DOHH2 (cell line): Measurements from ENCODE around the gene CARMIL1.
"Not testable (repeated sequence)": the region's sequence is repeated elsewhere in the genome, so short reads cannot be mapped to it uniquely, and the experiment has no call there.

Experiments used
- H3F3A ChIP-seq: fragments of 200-600 bp; sonication (generic), shearing (Covaris generic); 2 replicates; pipeline ENCODE4 v1.6.0; 2016; ENCODE audit warnings: antibody characterized with exemption, mild to moderate bottlenecking; ENCODE audit not compliant: control insufficient read depth, insufficient read depth
- H3K27ac ChIP-seq: fragments of 200-600 bp; sonication (generic); 2 replicates; pipeline ENCODE4 v1.5.1; 2014; ENCODE audit warnings: low read depth, mild to moderate bottlenecking, low read length, moderate library complexity
- H3K27me3 ChIP-seq: fragments of 200-600 bp; sonication (generic); 2 replicates; pipeline ENCODE4 v1.6.1; 2014; ENCODE audit warnings: mild to moderate bottlenecking, low read length, mixed read lengths; ENCODE audit not compliant: control insufficient read depth
- H3K36me3 ChIP-seq: fragments of 200-600 bp; sonication (generic); 2 replicates; pipeline ENCODE4 v1.6.1; 2014; ENCODE audit warnings: mild to moderate bottlenecking, low read length, moderate library complexity, mixed read lengths; ENCODE audit not compliant: control insufficient read depth
- H3K4me1 ChIP-seq: fragments of 200-600 bp; sonication (generic); 2 replicates; pipeline ENCODE4 v1.6.1; 2014; ENCODE audit warnings: mild to moderate bottlenecking, low read length, mixed read lengths; ENCODE audit not compliant: control insufficient read depth
- H3K4me2 ChIP-seq: fragments of 200-600 bp; sonication (generic); 2 replicates; pipeline ENCODE4 v1.6.0; 2014; ENCODE audit warnings: mild to moderate bottlenecking, low read length, moderate library complexity
- H3K4me3 ChIP-seq: fragments of 200-600 bp; sonication (generic); 2 replicates; pipeline ENCODE4 v1.5.1; 2014; ENCODE audit warnings: mild to moderate bottlenecking, low read length, mixed read lengths
- H3K79me2 ChIP-seq: fragments of 200-600 bp; sonication (generic); 2 replicates; pipeline ENCODE4 v1.6.1; 2014; ENCODE audit warnings: mild to moderate bottlenecking, low read length, mixed read lengths; ENCODE audit not compliant: control insufficient read depth
- H3K9me2 ChIP-seq: fragments of 200-600 bp; sonication (generic); replicated peaks from 2 replicates; pipeline ENCODE4 v1.6.1; 2014; ENCODE audit warnings: mild to moderate bottlenecking, low read length, mixed read lengths; ENCODE audit not compliant: control insufficient read depth
- H3K9me3 ChIP-seq: fragments of 200-600 bp; sonication (generic); 2 replicates; pipeline ENCODE4 v1.6.1; 2014; ENCODE audit warnings: antibody characterized with exemption, low read length, mixed read lengths; ENCODE audit not compliant: control insufficient read depth, insufficient read depth
- H4K20me1 ChIP-seq: fragments of 200-600 bp; sonication (generic); 2 replicates; pipeline ENCODE4 v1.6.0; 2014; ENCODE audit warnings: low read depth, mild to moderate bottlenecking, antibody characterized with exemption, low read length, moderate library complexity; ENCODE audit not compliant: control insufficient read depth, insufficient read depth
- CTCF ChIP-seq: fragments of 200-600 bp; sonication (generic); IDR thresholded peaks from one replicate; pipeline ENCODE4 v1.5.1; 2014; ENCODE audit warnings: antibody characterized with exemption, mild to moderate bottlenecking, low read depth, low read length; ENCODE audit not compliant: poor library complexity, severe bottlenecking
- EZH2phosphoT487 ChIP-seq: fragments of 200-600 bp; sonication (generic); IDR thresholded peaks from 2 replicates; pipeline ENCODE4 v1.6.1; 2017; ENCODE audit warnings: borderline replicate concordance, mild to moderate bottlenecking, antibody characterized with exemption, low read length, moderate library complexity, mixed read lengths

Gene CARMIL1

DNA sequence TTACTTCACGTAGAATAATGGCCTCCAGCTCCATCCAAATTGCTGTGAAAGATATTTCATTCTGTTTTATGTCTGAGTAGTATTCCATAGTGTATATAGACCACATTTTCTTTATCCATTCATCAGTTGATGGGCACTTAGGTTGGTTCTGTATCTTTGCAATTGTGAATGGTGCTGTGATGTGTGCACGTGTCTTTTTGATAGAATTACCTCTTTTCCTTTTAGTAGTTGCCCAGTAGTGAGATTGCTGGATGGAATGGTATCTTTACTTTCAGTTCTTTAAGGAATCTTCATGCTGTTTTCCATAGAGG is 91.8 kb downstream of the CARMIL1 start:
- H3K79me2 ChIP-seq = peaks cover 75% of the 10 kb centered on the region
- peaks cover 5% of the 10 kb centered on the region; the same call in 1 of the 2 replicates for H3F3A ChIP-seq
- H3K4me2 ChIP-seq = peak overlapping the region; percentile 40
- H3K27ac ChIP-seq = no peak overlapping the region
- peaks cover 9% of the 10 kb centered on the region for H3K9me3 ChIP-seq
- H3K9me2 ChIP-seq = no peaks in the 10 kb centered on the region
- no peaks in the 10 kb centered on the region for H4K20me1 ChIP-seq
- TF ChIP-seq EZH2phosphoT487 = no peak
- TF ChIP-seq CTCF = no peak
- H3K36me3 ChIP-seq = no peaks in the 10 kb centered on the region
- H3K4me3 ChIP-seq = no peak overlapping the region
- peaks cover 56% of the 10 kb centered on the region for H3K4me1 ChIP-seq
- no peaks in the 10 kb centered on the region for H3K27me3 ChIP-seq

DNA sequence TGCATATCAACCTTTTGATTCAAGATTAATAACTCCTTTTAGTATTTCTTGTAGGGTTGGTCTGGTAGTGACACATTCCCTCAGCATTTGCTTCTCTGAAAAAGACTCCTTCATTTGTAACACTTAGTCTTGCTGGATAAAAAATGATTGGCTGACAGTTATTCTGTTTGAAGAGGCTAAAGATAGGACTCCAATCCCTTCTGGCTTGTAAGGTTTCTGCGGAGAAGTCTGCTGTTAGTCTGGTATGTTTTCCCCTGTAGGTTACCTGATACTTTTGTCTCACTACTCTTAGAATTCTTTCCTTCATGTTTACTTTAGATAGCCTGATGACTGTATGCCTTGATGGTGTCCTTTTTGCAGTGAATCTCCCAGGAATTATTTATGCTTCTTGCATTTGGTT is 96.0 kb downstream of the CARMIL1 start:
- H3K79me2 ChIP-seq = peaks cover 75% of the 10 kb centered on the region
- H3K9me3 ChIP-seq = peaks cover 9% of the 10 kb centered on the region
- no peaks in the 10 kb centered on the region for H3K9me2 ChIP-seq
- no peaks in the 10 kb centered on the region for H3K27me3 ChIP-seq
- H3K4me1 ChIP-seq = peaks cover 26% of the 10 kb centered on the region
- no peaks in the 10 kb centered on the region for H3K36me3 ChIP-seq
- TF ChIP-seq EZH2phosphoT487 = no peak
- no peak for TF ChIP-seq CTCF
- no peak overlapping the region for H3K4me3 ChIP-seq
- H3K27ac ChIP-seq = no peak overlapping the region
- H4K20me1 ChIP-seq = no peaks in the 10 kb centered on the region
- H3F3A ChIP-seq = no peaks in the 10 kb centered on the region
- no peak overlapping the region for H3K4me2 ChIP-seq

GRCh38 chr6:25377664-25378063 is 98.5 kb downstream of the CARMIL1 start:
- TF ChIP-seq EZH2phosphoT487 (no peak), CTCF (no peak)
- no peaks in the 10 kb centered on the region for H3K36me3 ChIP-seq
- H3K4me1 ChIP-seq = 0 out of 2 replicates have a peak, but pooled peaks cover 9% of the 10 kb centered on the region
- peaks cover 70% of the 10 kb centered on the region for H3K79me2 ChIP-seq
- no peaks in the 10 kb centered on the region for H3K27me3 ChIP-seq
- H3K9me3 ChIP-seq = peaks cover 4% of the 10 kb centered on the region
- no peaks in the 10 kb centered on the region for H3K9me2 ChIP-seq
- H3K4me3 ChIP-seq = no peak overlapping the region
- H3K4me2 ChIP-seq = no peak overlapping the region
- H3K27ac ChIP-seq = no peak overlapping the region
- H4K20me1 ChIP-seq = no peaks in the 10 kb centered on the region
- no peaks in the 10 kb centered on the region for H3F3A ChIP-seq

GRCh38 chr6:25381077-25381476 is 101.9 kb downstream of the CARMIL1 start:
- H3K79me2 ChIP-seq = peaks cover 66% of the 10 kb centered on the region
- no peaks in the 10 kb centered on the region; the same call in 1 of the 2 replicates for H3K9me3 ChIP-seq
- no peaks in the 10 kb centered on the region for H4K20me1 ChIP-seq
- H3F3A ChIP-seq = no peaks in the 10 kb centered on the region
- no peaks in the 10 kb centered on the region for H3K9me2 ChIP-seq
- H3K4me1 ChIP-seq = peaks cover 35% of the 10 kb centered on the region
- no peaks in the 10 kb centered on the region for H3K27me3 ChIP-seq
- H3K36me3 ChIP-seq = no peaks in the 10 kb centered on the region
- H3K27ac ChIP-seq = no peak overlapping the region
- H3K4me3 ChIP-seq = no peak overlapping the region
- H3K4me2 ChIP-seq = no peak overlapping the region
- TF ChIP-seq CTCF (no peak), EZH2phosphoT487 (no peak)

GRCh38 chr6:25382476-25382875 is 103.3 kb downstream of the CARMIL1 start:
- H4K20me1 ChIP-seq, H3K27me3 ChIP-seq, H3K9me3 ChIP-seq, H3K27ac ChIP-seq, H3F3A ChIP-seq, H3K4me2 ChIP-seq, H3K36me3 ChIP-seq, H3K4me3 ChIP-seq, H3K9me2 ChIP-seq: not testable (repeated sequence)
- Histone ChIP-seq H3K79me2 (peaks cover 64% of the 10 kb centered on the region), H3K4me1 (peaks cover 49% of the 10 kb centered on the region)
